HL-60 (cell line): ENCODE measurements around the gene IL9.

Experiments used
- DNase-seq, 2 experiments: peaks; one replicate each; pipeline ENCODE4 v3.0.0-alpha.2; 2010 to 2020; ENCODE audit warnings: low read depth in 1 of 2, low spot score in 1 of 2
- H3K27ac ChIP-seq: fragments of 250-450 bp; sonication (Bioruptor Pico); replicated peaks from 2 replicates; pipeline ENCODE4 v1.5.1; 2020; ENCODE audit warnings: mild to moderate bottlenecking, moderate library complexity
- H3K27me3 ChIP-seq: fragments of 250-450 bp; sonication (Bioruptor Pico); 2 replicates; pipeline ENCODE4 v1.5.1; 2021; ENCODE audit warnings: mild to moderate bottlenecking, moderate library complexity; ENCODE audit not compliant: insufficient read depth, poor library complexity, severe bottlenecking
- H3K4me3 ChIP-seq: replicated peaks from 2 replicates; pipeline ENCODE4 v1.5.1; 2011; ENCODE audit warnings: mild to moderate bottlenecking, control low read depth, low read length; ENCODE audit not compliant: insufficient read depth
- CTCF ChIP-seq: IDR thresholded peaks from one replicate; pipeline ENCODE4 v1.5.1; 2011; ENCODE audit warnings: low read length, control low read depth, inconsistent platforms; ENCODE audit not compliant: insufficient read depth
- GABPA ChIP-seq: IDR thresholded peaks from 2 replicates; pipeline ENCODE4 v1.6.1; 2012; ENCODE audit warnings: low read depth
- POLR2AphosphoS5 ChIP-seq: IDR thresholded peaks from 2 replicates; pipeline ENCODE4 v1.6.1; 2012; ENCODE audit warnings: low read depth
- REST ChIP-seq: IDR thresholded peaks from 2 replicates; pipeline ENCODE4 v1.6.1; 2012; ENCODE audit warnings: low read depth; ENCODE audit not compliant: insufficient replicate concordance
- SPI1 ChIP-seq: IDR thresholded peaks from 2 replicates; pipeline ENCODE4 v1.6.1; 2012; ENCODE audit warnings: low read depth, mild to moderate bottlenecking, borderline replicate concordance

Gene IL9

GRCh38 chr5:135851186-135851914 is 44.3 kb downstream of the IL9 start:
- Histone ChIP-seq H3K4me3 (no peak overlapping the region), H3K27ac (no peak overlapping the region), H3K27me3 (no peaks in the 10 kb centered on the region)
- no peak for TF ChIP-seq SPI1
- no peak for TF ChIP-seq CTCF
- no peak for TF ChIP-seq POLR2AphosphoS5
- no peak for TF ChIP-seq REST
- TF ChIP-seq GABPA, result no peak
- no peak for DNase-seq

- H3K4me3 ChIP-seq, result no peak overlapping the region
- H3K27me3 ChIP-seq, result no peaks in the 10 kb centered on the region
- H3K27ac ChIP-seq, result no peak overlapping the region
- TF ChIP-seq SPI1, result no peak
- TF ChIP-seq CTCF, result no peak
- no peak for TF ChIP-seq POLR2AphosphoS5
- no peak for TF ChIP-seq REST
- no peak for DNase-seq
These were observed 45.0 kb downstream of the IL9 start for GRCh38 chr5:135850671-135851070.

GRCh38 chr5:135850231-135850630 is 45.4 kb downstream of the IL9 start:
- TF ChIP-seq REST, result no peak
- no peak for TF ChIP-seq CTCF
- no peak for TF ChIP-seq GABPA
- TF ChIP-seq SPI1, result no peak
- no peak for TF ChIP-seq POLR2AphosphoS5

More at GRCh38 chr5:135850231-135850630, 45.4 kb downstream of the IL9 start:
- no peak overlapping the region for H3K27ac ChIP-seq
- DNase-seq, result no peak
- H3K27me3 ChIP-seq, result no peaks in the 10 kb centered on the region
- H3K4me3 ChIP-seq, result no peak overlapping the region
